Astrocyte of the hippocampus (primary cell): ENCODE measurements around the gene KRTAP9-6.
"Not testable (repeated sequence)": the region's sequence is repeated elsewhere in the genome, so short reads cannot be mapped to it uniquely, and the experiment has no call there.

ENCODE experiments used
- DNase-seq: peaks from one replicate; pipeline ENCODE4 v3.0.0; 2011; ENCODE audit warnings: low read depth, low spot score

Gene KRTAP9-6

GRCh38 chr17:41265078-41265477 lies at the start of gene KRTAP9-6:
Gene KRTAP9-6, plus strand, starts transcription at chr17:41265378. Its CDS starts 0 bp downstream, at chr17:41265378.
- DNase-seq = no peak

- no peak for DNase-seq
These were observed 49.5 kb upstream of the KRTAP9-6 start for GRCh38 chr17:41215681-41216080.

- no peak for DNase-seq
These were observed 41.4 kb upstream of the KRTAP9-6 start for GRCh38 chr17:41223821-41224220.

- no peak for DNase-seq
These were observed 39.1 kb upstream of the KRTAP9-6 start for GRCh38 chr17:41226051-41226450.

- DNase-seq = not testable (repeated sequence)
These were observed 38.5 kb upstream of the KRTAP9-6 start, which contains the start of gene KRTAP9-2 for GRCh38 chr17:41226598-41227095. Gene KRTAP9-2, plus strand, starts transcription at chr17:41226648. Its CDS starts 7 bp downstream, at chr17:41226655.

GRCh38 chr17:41230094-41230493 lies 35.1 kb upstream of the KRTAP9-6 start:
- no peak for DNase-seq

- DNase-seq = no peak
These were observed 33.4 kb upstream of the KRTAP9-6 start for GRCh38 chr17:41231731-41232130.

- not testable (repeated sequence) for DNase-seq
These were observed 32.6 kb upstream of the KRTAP9-6 start, which contains the start of gene KRTAP9-3 for GRCh38 chr17:41232399-41233105. Gene KRTAP9-3, plus strand, starts transcription at chr17:41232449. Its CDS starts 53 bp downstream, at chr17:41232502.

- not testable (repeated sequence) for DNase-seq
These were observed 28.1 kb upstream of the KRTAP9-6 start for GRCh38 chr17:41237116-41237515.

GRCh38 chr17:41237949-41238437 lies 27.2 kb upstream of the KRTAP9-6 start, which contains the start of gene KRTAP9-8:
Gene KRTAP9-8, plus strand, starts transcription at chr17:41237999. Its CDS starts 53 bp downstream, at chr17:41238052.
- DNase-seq = not testable (repeated sequence)

- not testable (repeated sequence) for DNase-seq
These were observed 18.0 kb upstream of the KRTAP9-6 start for GRCh38 chr17:41246995-41247787.

- not testable (repeated sequence) for DNase-seq
These were observed 15.4 kb upstream of the KRTAP9-6 start, which contains the start of gene KRTAP9-4 for GRCh38 chr17:41249637-41250240. Gene KRTAP9-4, plus strand, starts transcription at chr17:41249687. Its CDS starts 34 bp downstream, at chr17:41249721.

GRCh38 chr17:41251261-41251660 lies 13.9 kb upstream of the KRTAP9-6 start:
- no peak for DNase-seq

- DNase-seq = no peak
These were observed 10.3 kb upstream of the KRTAP9-6 start for GRCh38 chr17:41254861-41255260.

- not testable (repeated sequence) for DNase-seq
These were observed 9.5 kb upstream of the KRTAP9-6 start, which contains the start of gene KRTAP9-9 for GRCh38 chr17:41255381-41256290. Gene KRTAP9-9, plus strand, starts transcription at chr17:41255384.

- no peak for DNase-seq
These were observed 8.9 kb upstream of the KRTAP9-6 start for GRCh38 chr17:41256291-41256685.

GRCh38 chr17:41258406-41258805 lies 6.8 kb upstream of the KRTAP9-6 start:
- no peak for DNase-seq

GRCh38 chr17:41263212-41263611 lies 2.0 kb upstream of the KRTAP9-6 start:
- DNase-seq = no peak

- DNase-seq = no peak
These were observed 579 bp upstream of the KRTAP9-6 start for GRCh38 chr17:41264599-41264998.

- DNase-seq = no peak
These were observed 2.5 kb downstream of the KRTAP9-6 start for GRCh38 chr17:41267711-41268110.
